Effector memory CD8-positive, alpha-beta T cell (primary cell): ENCODE results near the gene STK32C.

Experiments
- ATAC-seq: fragments of 150-1000 bp; cut with Tn5 transposase; replicated peaks from 2 replicates; pipeline ENCODE4 v1.10.0; 2021; ENCODE audit warnings: mild to moderate bottlenecking, moderate library complexity
- DNase-seq, 3 experiments: peaks; one replicate each; pipeline ENCODE4 v3.0.0; 2021
- H3K27ac Mint-ChIP-seq, 2 donors: one replicate each; pipeline ENCODE4 v1.8.0; 2022; ENCODE audit warnings: mild to moderate bottlenecking in 2 of 2, mixed read lengths in 2 of 2, moderate library complexity in 2 of 2
- H3K27me3 Mint-ChIP-seq, 2 donors: one replicate each; pipeline ENCODE4 v1.8.0; 2022; ENCODE audit warnings: mixed read lengths in 2 of 2
- H3K36me3 Mint-ChIP-seq: one replicate; pipeline ENCODE4 v1.8.0; 2022; ENCODE audit warnings: mild to moderate bottlenecking, moderate library complexity, mixed read lengths; ENCODE audit not compliant: insufficient read depth
- H3K4me1 Mint-ChIP-seq, 2 donors: one replicate each; pipeline ENCODE4 v1.8.0; 2022; ENCODE audit warnings: low read depth in 2 of 2, mixed read lengths in 2 of 2
- H3K4me3 Mint-ChIP-seq, 2 donors: one replicate each; pipeline ENCODE4 v1.8.0; 2022; ENCODE audit warnings: mild to moderate bottlenecking in 2 of 2, mixed read lengths in 2 of 2, moderate library complexity in 2 of 2
- H3K9me3 Mint-ChIP-seq, 2 donors: one replicate each; pipeline ENCODE4 v1.8.0; 2022; ENCODE audit warnings: mixed read lengths in 2 of 2

The STK32C gene

GRCh38 chr10:132240581-132240980, 67.2 kb downstream of the STK32C start:
- Mint-ChIP-seq H3K9me3 (no peaks in the 10 kb centered on the region), H3K4me3 (no peak overlapping the region)

GRCh38 chr10:132240156-132240555, 67.6 kb downstream of the STK32C start:
- Mint-ChIP-seq H3K9me3 (no peaks in the 10 kb centered on the region), H3K27ac (no peak overlapping the region), H3K4me3 (no peak overlapping the region), H3K27me3 (no peaks in the 10 kb centered on the region), H3K4me1 (peaks cover 2% of the 10 kb centered on the region in 2 donors), H3K36me3 (no peaks in the 10 kb centered on the region)
- DNase-seq (no peak), ATAC-seq (no peak)

More at GRCh38 chr10:132240581-132240980, 67.2 kb downstream of the STK32C start:
- no peaks in the 10 kb centered on the region for H3K27me3 Mint-ChIP-seq
- DNase-seq = no peak
- no peak overlapping the region for H3K27ac Mint-ChIP-seq
- H3K4me1 Mint-ChIP-seq = peaks cover 3% of the 10 kb centered on the region in 2 donors
- no peak for ATAC-seq
- H3K36me3 Mint-ChIP-seq = no peaks in the 10 kb centered on the region

GRCh38 chr10:132239126-132240031, 68.4 kb downstream of the STK32C start:
- Mint-ChIP-seq H3K27me3 (no peaks in the 10 kb centered on the region), H3K27ac (no peak overlapping the region)

GRCh38 chr10:132238371-132239125, 69.2 kb downstream of the STK32C start:
- H3K9me3 Mint-ChIP-seq = no peaks in the 10 kb centered on the region
- H3K36me3 Mint-ChIP-seq = no peaks in the 10 kb centered on the region
- DNase-seq = no peak
- no peak overlapping the region for H3K27ac Mint-ChIP-seq
- no peak overlapping the region for H3K4me3 Mint-ChIP-seq
- H3K4me1 Mint-ChIP-seq = no peaks in the 10 kb centered on the region
- no peak for ATAC-seq
- H3K27me3 Mint-ChIP-seq = no peaks in the 10 kb centered on the region

More at GRCh38 chr10:132239126-132240031, 68.4 kb downstream of the STK32C start:
- DNase-seq = no peak
- no peaks in the 10 kb centered on the region for H3K9me3 Mint-ChIP-seq
- no peaks in the 10 kb centered on the region for H3K4me1 Mint-ChIP-seq
- no peak overlapping the region for H3K4me3 Mint-ChIP-seq
- no peaks in the 10 kb centered on the region for H3K36me3 Mint-ChIP-seq
- no peak for ATAC-seq

- DNase-seq = no peak
- H3K4me3 Mint-ChIP-seq = no peak overlapping the region
- no peak overlapping the region for H3K27ac Mint-ChIP-seq
- no peaks in the 10 kb centered on the region for H3K36me3 Mint-ChIP-seq
- no peaks in the 10 kb centered on the region for H3K4me1 Mint-ChIP-seq
- no peaks in the 10 kb centered on the region for H3K9me3 Mint-ChIP-seq
- no peaks in the 10 kb centered on the region for H3K27me3 Mint-ChIP-seq
- ATAC-seq = no peak
Observed at GRCh38 chr10:132237871-132238270, 69.9 kb downstream of the STK32C start.

- ATAC-seq (no peak), DNase-seq (no peak)
- Mint-ChIP-seq H3K36me3 (no peaks in the 10 kb centered on the region), H3K27me3 (no peaks in the 10 kb centered on the region), H3K4me1 (no peaks in the 10 kb centered on the region), H3K27ac (no peak overlapping the region), H3K9me3 (no peaks in the 10 kb centered on the region), H3K4me3 (no peak overlapping the region)
Observed at GRCh38 chr10:132237396-132237795, 70.4 kb downstream of the STK32C start.

- peaks cover 0 to 4% of the 10 kb centered on the region in 2 donors for H3K4me1 Mint-ChIP-seq
- H3K27me3 Mint-ChIP-seq = no peaks in the 10 kb centered on the region
- H3K27ac Mint-ChIP-seq = no peak overlapping the region
Observed at GRCh38 chr10:132236881-132237280, 70.9 kb downstream of the STK32C start.

GRCh38 chr10:132236161-132236560, 71.6 kb downstream of the STK32C start:
- DNase-seq (no peak), ATAC-seq (no peak)
- H3K4me3 Mint-ChIP-seq = no peak overlapping the region
- H3K27ac Mint-ChIP-seq = no peak overlapping the region
- peaks cover under 1 to 4% of the 10 kb centered on the region in 2 donors for H3K4me1 Mint-ChIP-seq
- no peaks in the 10 kb centered on the region for H3K27me3 Mint-ChIP-seq
- H3K9me3 Mint-ChIP-seq = no peaks in the 10 kb centered on the region
- H3K36me3 Mint-ChIP-seq = no peaks in the 10 kb centered on the region

More at GRCh38 chr10:132236881-132237280, 70.9 kb downstream of the STK32C start:
- Mint-ChIP-seq H3K4me3 (no peak overlapping the region), H3K36me3 (no peaks in the 10 kb centered on the region), H3K9me3 (no peaks in the 10 kb centered on the region)
- ATAC-seq (no peak), DNase-seq (no peak)

GRCh38 chr10:132234860-132235259, 72.9 kb downstream of the STK32C start:
- Mint-ChIP-seq H3K27me3 (no peaks in the 10 kb centered on the region), H3K36me3 (no peaks in the 10 kb centered on the region), H3K9me3 (no peaks in the 10 kb centered on the region), H3K4me3 (no peak overlapping the region), H3K27ac (no peak overlapping the region), H3K4me1 (peaks cover 6% of the 10 kb centered on the region in 2 donors)
- no peak for DNase-seq
- ATAC-seq = no peak

- no peaks in the 10 kb centered on the region for H3K27me3 Mint-ChIP-seq
- H3K9me3 Mint-ChIP-seq = no peaks in the 10 kb centered on the region
- H3K4me3 Mint-ChIP-seq = no peak overlapping the region
- H3K4me1 Mint-ChIP-seq = peaks cover 12 to 15% of the 10 kb centered on the region in 2 donors
- H3K36me3 Mint-ChIP-seq = no peaks in the 10 kb centered on the region
- DNase-seq (no peak), ATAC-seq (no peak)
- H3K27ac Mint-ChIP-seq = no peak overlapping the region
Observed at GRCh38 chr10:132233501-132234085, 74.2 kb downstream of the STK32C start.

- DNase-seq = no peak
- no peaks in the 10 kb centered on the region for H3K36me3 Mint-ChIP-seq
- H3K4me1 Mint-ChIP-seq = peaks cover 12 to 15% of the 10 kb centered on the region in 2 donors
- peak overlapping the region in 1 of 2 donors; percentile 6 for H3K4me3 Mint-ChIP-seq
- ATAC-seq = no peak
- H3K9me3 Mint-ChIP-seq = no peaks in the 10 kb centered on the region
- no peaks in the 10 kb centered on the region for H3K27me3 Mint-ChIP-seq
- peak overlapping the region in 1 of 2 donors; percentile 78 for H3K27ac Mint-ChIP-seq
Observed at GRCh38 chr10:132232981-132233380, 74.8 kb downstream of the STK32C start.

- peak overlapping the region; percentile 6 to 12 for H3K4me3 Mint-ChIP-seq
- peak overlapping the region in 1 of 2 donors; percentile 78 for H3K27ac Mint-ChIP-seq
- H3K9me3 Mint-ChIP-seq = no peaks in the 10 kb centered on the region
- peak; percentile 26 for ATAC-seq
- peaks cover 12 to 18% of the 10 kb centered on the region in 2 donors for H3K4me1 Mint-ChIP-seq
- no peaks in the 10 kb centered on the region for H3K27me3 Mint-ChIP-seq
- H3K36me3 Mint-ChIP-seq = no peaks in the 10 kb centered on the region
- no peak for DNase-seq
Observed at GRCh38 chr10:132232023-132232951, 75.5 kb downstream of the STK32C start.
